Iris pigment epithelial cell (primary cell): ENCODE results near the gene KCNB1.
"Not testable (repeated sequence)": the region's sequence is repeated elsewhere in the genome, so short reads cannot be mapped to it uniquely, and the experiment has no call there.

Experiments used
- DNase-seq: peaks from one replicate; pipeline ENCODE4 v3.0.0-alpha.2; 2011; ENCODE audit warnings: low read depth

The KCNB1 gene

DNA sequence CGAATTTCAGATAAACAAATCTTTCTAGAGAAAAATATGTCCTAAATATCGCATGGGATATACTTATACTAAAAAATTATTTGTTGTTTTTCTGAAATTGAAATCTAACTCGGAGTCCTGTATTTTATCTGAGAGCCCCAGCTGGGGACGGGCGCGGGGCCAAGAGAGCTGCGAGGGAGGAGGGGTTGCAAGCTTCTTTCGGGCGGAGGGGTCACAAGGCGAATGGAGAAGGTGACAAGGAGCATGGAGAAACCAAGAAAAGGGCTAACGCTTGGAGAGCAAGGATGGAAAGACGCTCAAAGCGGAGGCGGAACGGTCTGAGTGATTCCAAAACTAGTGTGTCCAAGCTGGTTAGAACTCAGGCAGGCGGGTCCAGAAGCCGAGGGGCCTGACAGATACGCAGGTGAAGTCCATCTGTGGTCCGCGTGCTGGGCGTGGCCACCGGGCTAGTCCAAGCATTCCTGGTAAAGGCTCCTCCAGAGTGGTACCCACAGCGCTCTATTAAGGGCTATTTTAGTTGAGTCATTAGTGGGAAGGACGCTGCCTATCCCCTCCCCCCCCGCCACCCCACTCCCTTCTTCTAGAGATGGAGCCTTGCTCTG lies 163.2 kb downstream of the KCNB1 start:
- DNase-seq, result no peak

DNA sequence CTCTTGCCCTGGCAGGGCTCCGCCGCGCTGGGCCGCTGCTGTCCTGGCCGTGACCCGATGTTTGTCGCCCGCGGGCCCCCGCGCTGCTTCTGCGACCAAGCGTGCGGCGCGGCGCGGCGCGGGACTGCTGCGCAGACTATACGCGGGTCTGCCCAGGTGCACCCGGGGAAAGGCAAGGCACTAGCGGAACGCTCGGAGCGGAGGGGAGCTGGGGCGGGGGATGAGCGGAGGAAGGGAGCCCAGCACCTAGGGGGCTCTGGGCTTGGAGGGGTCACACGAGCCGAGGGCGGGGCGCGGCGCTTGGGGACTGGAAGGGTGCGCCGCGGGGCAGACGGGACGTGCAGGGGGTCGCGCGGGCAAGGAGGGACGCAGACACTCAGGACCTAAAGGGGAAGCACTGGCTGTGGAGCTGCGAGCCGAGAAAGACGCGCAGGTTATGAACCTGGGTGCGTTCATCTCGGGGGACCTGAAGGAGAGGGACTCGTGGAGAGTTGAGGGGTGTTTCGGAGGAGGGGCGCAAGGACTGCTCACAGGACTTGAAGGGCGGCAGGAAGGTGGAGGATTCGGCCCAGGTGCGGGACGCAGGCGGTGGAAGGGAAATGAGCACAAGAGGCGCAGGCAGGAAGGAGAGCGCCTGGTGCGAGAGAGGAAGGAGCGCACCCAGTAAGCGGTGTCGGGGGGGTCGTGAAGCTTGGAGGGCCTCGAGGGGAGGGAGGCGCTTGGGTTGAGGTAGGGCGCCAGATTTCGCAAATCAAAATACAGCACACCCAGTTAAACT lies 163.8 kb downstream of the KCNB1 start:
- no peak for DNase-seq

DNA sequence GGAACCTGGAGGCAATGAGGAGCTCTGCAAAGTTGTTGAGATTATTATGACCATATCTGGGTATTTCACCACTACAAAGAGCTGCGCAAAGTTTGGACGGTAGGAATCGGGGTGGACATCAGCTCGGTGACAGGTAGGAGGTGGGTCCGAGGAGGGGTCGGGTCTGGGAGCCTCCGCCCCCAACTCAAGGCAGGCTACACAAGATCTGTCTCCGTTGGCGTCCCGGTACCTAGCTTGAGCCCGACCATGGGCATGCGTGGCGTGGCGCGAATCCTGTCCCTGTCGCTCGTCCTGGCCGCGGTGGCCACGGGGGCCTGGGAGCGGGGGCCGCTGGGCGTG lies 164.4 kb downstream of the KCNB1 start:
- DNase-seq, result no peak

DNA sequence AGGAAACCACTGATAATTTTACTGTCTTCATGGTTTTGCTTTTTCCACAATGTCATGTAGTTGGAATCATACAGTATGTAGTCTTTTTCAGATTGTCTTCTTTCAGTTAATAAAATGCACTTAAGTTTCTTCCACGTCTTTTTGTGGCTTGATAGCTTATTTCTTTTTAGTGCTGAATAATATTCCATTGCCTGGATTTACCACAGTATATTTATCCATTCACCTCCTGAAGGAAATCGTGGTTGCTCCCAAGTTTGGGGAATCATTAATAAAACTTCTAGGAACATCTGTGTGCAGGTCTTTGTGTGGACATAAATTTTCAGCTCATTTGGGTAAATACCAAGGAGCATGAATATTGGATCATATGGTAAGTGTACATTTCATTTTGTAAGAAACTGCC lies 165.8 kb downstream of the KCNB1 start:
- DNase-seq, result no peak

DNA sequence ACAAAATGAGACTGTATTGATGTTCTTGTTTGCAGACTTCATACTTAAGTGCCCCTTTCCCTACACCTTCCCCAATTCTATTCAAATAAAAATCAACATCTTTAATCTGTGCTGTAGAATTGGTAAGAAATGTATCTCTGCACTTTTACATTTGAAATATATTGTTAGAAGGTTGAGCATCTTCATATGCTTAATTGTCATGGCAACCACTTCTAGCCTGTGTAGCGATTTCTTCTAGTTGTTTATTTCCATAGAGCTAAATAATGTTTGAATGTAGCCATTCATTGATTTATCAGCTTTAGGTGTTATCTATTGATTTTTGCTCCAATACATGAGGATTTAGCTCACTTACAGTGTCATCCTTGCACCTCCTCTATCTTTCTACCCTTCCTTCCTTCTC lies 166.9 kb downstream of the KCNB1 start:
- no peak for DNase-seq

DNA sequence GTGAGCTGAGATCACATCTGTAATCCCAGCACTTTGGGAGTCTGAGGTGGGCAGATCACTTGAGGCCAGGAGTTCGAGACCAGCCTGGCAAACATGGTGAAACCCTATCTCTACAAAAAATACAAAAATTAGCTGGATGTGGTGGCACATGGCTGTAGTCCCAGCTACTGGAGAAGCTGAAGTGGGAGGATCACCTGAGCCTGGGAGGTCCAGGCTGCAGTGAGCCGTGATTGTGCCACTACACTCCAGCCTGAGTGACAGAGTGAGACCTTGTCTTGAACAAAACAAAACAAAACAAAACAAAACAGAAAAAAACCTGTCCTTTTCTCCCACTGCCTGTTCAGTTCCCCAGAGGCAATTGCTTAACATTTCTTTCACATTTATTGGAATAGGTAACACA lies 168.4 kb downstream of the KCNB1 start:
- DNase-seq, result not testable (repeated sequence)
